Endothelial cell of umbilical vein (primary cell): ENCODE results near the gene ODF4. TPM values are rescaled to one million over a fixed set of nuclear protein-coding genes. Genes with fewer than 3 reads are reported as not detected.
A peak's percentile ranks its signal among the peaks of the same experiment; 100 is the strongest.

Source experiments
- BruUV-seq: library from RNA; stranded (reverse); fragments of 400-500 nt; replicated peaks from 2 replicates; lab custom pipeline; 2021; lab: Mats Ljungman, UMichigan
- CTCF ChIA-PET: fragments of 300-600, 350-600 bp; sonication (Branson Sonifier 250); formaldehyde crosslinking; loops from one replicate; lab custom pipeline; 2021; ENCODE audit warnings: antibody characterized with exemption, inconsistent platforms; lab: Charles Lee
- POLR2A ChIA-PET: fragments of 300-600, 350-600 bp; sonication (Branson Sonifier 250); formaldehyde crosslinking; loops from one replicate; lab custom pipeline; 2021; ENCODE audit warnings: antibody characterized with exemption, inconsistent platforms; lab: Charles Lee
- DNase-seq: peaks from one replicate; pipeline ENCODE4 v3.0.0-alpha.2; 2011; ENCODE audit warnings: low read depth, low spot score
- FAIRE-seq: peaks from 2 replicates; lab custom pipeline; 2011; peaks lifted over from hg19 to GRCh38; lab: Jason Lieb, UNC
- H2AFZ ChIP-seq: 2 replicates; pipeline ENCODE4 v1.6.0; 2012; ENCODE audit warnings: low read depth, low read length, control low read depth, inconsistent platforms
- H3K27ac ChIP-seq: 2 replicates; pipeline ENCODE4 v1.5.1; 2011; ENCODE audit warnings: low read depth, mild to moderate bottlenecking, control low read depth, low read length, moderate library complexity; ENCODE audit not compliant: insufficient read depth
- H3K27me3 ChIP-seq, 2 experiments: 2 replicates each; pipeline versions ENCODE4 v1.6.0 to v1.6.1; 2011; ENCODE audit warnings: low read length in 2 of 2, mixed read lengths in 1 of 2; ENCODE audit not compliant: control insufficient read depth in 2 of 2, insufficient read depth in 2 of 2
- H3K36me3 ChIP-seq, 2 experiments: 2 replicates in 1 of 2; 3 replicates in 1 of 2; pipeline ENCODE4 v1.5.1; 2011; ENCODE audit warnings: low read length in 2 of 2, mild to moderate bottlenecking in 1 of 2, moderate library complexity in 1 of 2; ENCODE audit not compliant: control insufficient read depth in 2 of 2, insufficient read depth in 2 of 2; ENCODE audit errors: extremely low read depth in 1 of 2
- H3K4me1 ChIP-seq: 3 replicates; pipeline ENCODE4 v1.5.1; 2011; ENCODE audit warnings: mild to moderate bottlenecking, low read length; ENCODE audit not compliant: control insufficient read depth, insufficient read depth; ENCODE audit errors: extremely low read depth
- H3K4me2 ChIP-seq: 2 replicates; pipeline ENCODE4 v1.6.1; 2011; ENCODE audit warnings: low read length, control low read depth, mixed read lengths; ENCODE audit not compliant: insufficient read depth
- H3K4me3 ChIP-seq, 3 experiments: fragments of 200-600 bp in 1 of 3; sonication (generic), shearing (Covaris generic) in 1 of 3; replicated peaks in 1 of 3; 2 replicates each; pipeline ENCODE4 v1.5.1; 2011 to 2016; ENCODE audit warnings: control low read depth in 3 of 3, low read length in 3 of 3, mild to moderate bottlenecking in 2 of 3, inconsistent platforms in 1 of 3, low read depth in 1 of 3, moderate library complexity in 1 of 3; ENCODE audit not compliant: insufficient read depth in 1 of 3
- H3K79me2 ChIP-seq: 2 replicates; pipeline ENCODE4 v1.6.0; 2012; ENCODE audit warnings: low read length, inconsistent platforms; ENCODE audit not compliant: control insufficient read depth, insufficient read depth
- H3K9ac ChIP-seq: replicated peaks from 2 replicates; pipeline ENCODE3; 2011; ENCODE audit warnings: low read length, control low read depth; ENCODE audit not compliant: insufficient read depth; ENCODE audit errors: extremely low read depth
- H3K9me1 ChIP-seq: replicated peaks from 3 replicates; pipeline ENCODE4 v1.6.0; 2011; ENCODE audit warnings: mild to moderate bottlenecking, low read length; ENCODE audit not compliant: control insufficient read depth, insufficient read depth; ENCODE audit errors: extremely low read depth
- H3K9me3 ChIP-seq: replicated peaks from 2 replicates; pipeline ENCODE4 v1.5.1; 2012; ENCODE audit warnings: low read length, inconsistent platforms; ENCODE audit not compliant: control insufficient read depth, insufficient read depth
- H4K20me1 ChIP-seq: replicated peaks from 2 replicates; pipeline ENCODE3; 2011; ENCODE audit warnings: mild to moderate bottlenecking, low read length; ENCODE audit not compliant: control insufficient read depth, insufficient read depth; ENCODE audit errors: extremely low read depth
- CTCF ChIP-seq, 2 donors: IDR thresholded peaks; 1 replicate in 1 of 2; 2 replicates in 1 of 2; pipeline ENCODE4 v1.5.1; 2011; ENCODE audit warnings: low read length in 2 of 2, mild to moderate bottlenecking in 2 of 2, moderate library complexity in 2 of 2, control low read depth in 1 of 2, inconsistent platforms in 1 of 2, low read depth in 1 of 2; ENCODE audit not compliant: insufficient read depth in 1 of 2; ENCODE audit errors: extremely low read depth in 1 of 2
- EZH2 ChIP-seq: IDR thresholded peaks from 2 replicates; pipeline ENCODE4 v1.6.1; 2012; ENCODE audit warnings: borderline replicate concordance, low read depth, mild to moderate bottlenecking, moderate library complexity, low read length, inconsistent platforms; ENCODE audit not compliant: severe bottlenecking
- MAX ChIP-seq: IDR thresholded peaks from 2 replicates; pipeline ENCODE4 v1.6.1; 2011; ENCODE audit not compliant: insufficient read depth, insufficient read length
- POLR2A ChIP-seq: IDR thresholded peaks from 2 replicates; pipeline ENCODE4 v1.6.1; 2012; ENCODE audit warnings: low read depth, mild to moderate bottlenecking, control low read depth, low read length
- POLR2AphosphoS5 ChIP-seq: IDR thresholded peaks from 2 replicates; pipeline ENCODE4 v1.6.1; 2012; ENCODE audit warnings: low read depth, mild to moderate bottlenecking, control low read depth, low read length, moderate library complexity; ENCODE audit not compliant: insufficient read depth
- dilution Hi-C: fragments of 300-500 bp; cut with MboI; formaldehyde crosslinking; loops from one replicate; pipeline ENCODE4 v1.15.0; 2019; ENCODE audit warnings: low sequenced_read_pairs; ENCODE audit not compliant: extremely low pct_ligation_motif_present
- intact Hi-C: fragments of 100-400 bp; cut with micrococcal nuclease; formaldehyde crosslinking; loops from one replicate; pipeline ENCODE4 v1.10.0; 2022
- polyA plus RNA-seq, 4 experiments: library from polyadenylated mRNA; depleted of rRNA in 3 of 4; stranded (reverse) in 3 of 4; unstranded in 1 of 4; fragments of >200 nt; gene quantifications; 2 replicates each; pipeline versions ENCODE4 v1.2.1 to v1.2.3, GENCODE V29; 2011 to 2012; ENCODE audit warnings: missing spikeins in 1 of 4
- total RNA-seq: library from RNA; stranded (reverse); gene quantifications from 2 replicates; pipeline ENCODE4 v1.2.3, GENCODE V29; 2021

ODF4 gene
- total and polyA plus RNA-seq, 2 donors (not counting 3 experiments of a cell fraction or from before 2014, with no cell fraction given): not detected

GRCh38 chr17:8384801-8385378 is 45.2 kb downstream of the ODF4 start:
- H4K20me1 ChIP-seq: no peaks in the 10 kb centered on the region
- peaks cover 12% of the 10 kb centered on the region in 2 experiments for H3K36me3 ChIP-seq
- BruUV-seq: no TSS peak
- peak overlapping the region; percentile 26 for H2AFZ ChIP-seq
- TF ChIP-seq POLR2AphosphoS5 (peak; percentile 21), MAX (peak; percentile 30), CTCF (IDR thresholded peaks at IDR 0.05; ENCODE audit: extremely low read depth in 1 of 2, insufficient read depth in 1 of 2, low read depth in 1 of 2, low read length in 2 of 2) (no peak), POLR2A (no peak), EZH2 (no peak)
- CTCF ChIA-PET: interaction anchor here (0.7 to 3.8 kb wide), 3 partner anchors 19 to 401 kb away, joined by 3 to 19 read pairs (median 5); no protein-coding TSS in a partner anchor
- H3K9me1 ChIP-seq: no peaks in the 10 kb centered on the region
- H3K4me3 ChIP-seq: no peak overlapping the region
- FAIRE-seq: peak; percentile 73
- intact Hi-C loops: no loop called here
- no peak overlapping the region for H3K9ac ChIP-seq
- POLR2A ChIA-PET: no interaction called here
- peak overlapping the region; percentile 48 for H3K4me2 ChIP-seq
- H3K79me2 ChIP-seq: peaks cover 31% of the 10 kb centered on the region
- H3K4me1 ChIP-seq: peaks cover 35% of the 10 kb centered on the region
- dilution Hi-C loops: no loop called here
- no peaks in the 10 kb centered on the region for H3K9me3 ChIP-seq
- no peaks in the 10 kb centered on the region for H3K27me3 ChIP-seq
- peak; percentile 44 for DNase-seq
- peak overlapping the region; percentile 44 for H3K27ac ChIP-seq
